Activated B cell treated with CpG ODN at 0.5 μM for 24 hours (primary cell): ENCODE measurements around the gene HSPB3. TPM values are rescaled to one million over a fixed set of nuclear protein-coding genes. Genes with fewer than 3 reads are reported as not detected.
A peak's percentile ranks its signal among the peaks of the same experiment; 100 is the strongest.

ENCODE experiments used
- ATAC-seq: fragments of 200-7000 bp; cut with Tn5 transposase; one replicate; pipeline ENCODE4 v1.10.0; 2021; ENCODE audit warnings: low read depth, mild to moderate bottlenecking, moderate library complexity
- CTCF ChIA-PET: fragments of 350-600 bp; sonication (Branson Sonifier 250); formaldehyde crosslinking; loops from one replicate; lab custom pipeline; 2021; ENCODE audit warnings: antibody characterized with exemption; lab: Charles Lee
- POLR2A ChIA-PET: fragments of 350-600 bp; sonication (Branson Sonifier 250); formaldehyde crosslinking; loops from one replicate; lab custom pipeline; 2021; ENCODE audit warnings: antibody characterized with exemption; lab: Charles Lee
- DNase-seq: peaks from one replicate; pipeline ENCODE4 v3.0.0; 2022
- H3K27ac Mint-ChIP-seq: one replicate; pipeline ENCODE4 v1.8.0; 2020; ENCODE audit warnings: mixed read lengths
- H3K27me3 Mint-ChIP-seq: one replicate; pipeline ENCODE4 v1.8.0; 2021; ENCODE audit warnings: mixed read lengths
- H3K36me3 Mint-ChIP-seq: one replicate; pipeline ENCODE4 v1.8.0; 2021; ENCODE audit warnings: low read depth, mixed read lengths
- H3K4me1 Mint-ChIP-seq: one replicate; pipeline ENCODE4 v1.8.0; 2021; ENCODE audit warnings: mixed read lengths
- H3K4me3 Mint-ChIP-seq: one replicate; pipeline ENCODE4 v1.8.0; 2020; ENCODE audit warnings: mild to moderate bottlenecking, mixed read lengths
- H3K9me3 Mint-ChIP-seq: one replicate; pipeline ENCODE4 v1.8.0; 2020; ENCODE audit warnings: mixed read lengths
- CTCF ChIP-seq: fragments of 200-600 bp; IDR thresholded peaks from one replicate; pipeline ENCODE4 v1.8.0; 2022; ENCODE audit warnings: antibody characterized with exemption, mild to moderate bottlenecking
- intact Hi-C: fragments of 100-400 bp; cut with micrococcal nuclease; formaldehyde crosslinking; loops from one replicate; pipeline ENCODE4 v1.15.1; 2024
- total RNA-seq: library from RNA; stranded (reverse); gene quantifications from 2 replicates; pipeline ENCODE4 v1.2.3, GENCODE V29; 2022

The HSPB3 gene
- total RNA-seq, 1 donor from 2014 or later = not detected

GRCh38 chr5:54438620-54439389, 16.7 kb upstream of the HSPB3 start:
- Mint-ChIP-seq H3K27me3 (peaks cover 2% of the 10 kb centered on the region), H3K9me3 (no peaks in the 10 kb centered on the region), H3K4me3 (no peak overlapping the region), H3K36me3 (no peaks in the 10 kb centered on the region), H3K27ac (peak overlapping the region; percentile 4), H3K4me1 (peaks cover 23% of the 10 kb centered on the region)
- TF ChIP-seq CTCF = no peak
- intact Hi-C loops = no loop called here
- ATAC-seq (peak; percentile 29), DNase-seq (no peak)
- ChIA-PET POLR2A (interaction anchor here (2.1 kb wide), 1 partner anchor 128 kb away, joined by 7 read pairs; the partner anchor contains the start of gene ARL15), CTCF (interaction anchor here (1.5 kb wide), 1 partner anchor 195 kb away, joined by 5 read pairs; no protein-coding TSS in a partner anchor)

- peak; percentile 84 for ATAC-seq
- H3K4me1 Mint-ChIP-seq = peaks cover 23% of the 10 kb centered on the region
- peak overlapping the region; percentile 89 for H3K27ac Mint-ChIP-seq
- no peaks in the 10 kb centered on the region for H3K36me3 Mint-ChIP-seq
- POLR2A ChIA-PET = interaction anchor here (1.5 to 2.1 kb wide), 2 partner anchors 50 to 130 kb away, joined by 4 to 7 read pairs; partner anchors contain the start of gene ARL15
- H3K9me3 Mint-ChIP-seq = no peaks in the 10 kb centered on the region
- CTCF ChIA-PET = interaction anchor here (0.9 to 4.1 kb wide), 5 partner anchors 21 to 427 kb away, joined by 3 to 21 read pairs (median 8); no protein-coding TSS in a partner anchor
- peak overlapping the region; percentile 47 for H3K4me3 Mint-ChIP-seq
- no peaks in the 10 kb centered on the region for H3K27me3 Mint-ChIP-seq
- intact Hi-C loops = loop anchor here (1.0 to 5.0 kb wide), 2 partner anchors 130 to 407 kb away; partner anchors contain the start of gene ARL15
- no peak for TF ChIP-seq CTCF
- DNase-seq = no peak
Observed at GRCh38 chr5:54440456-54440893, 15.0 kb upstream of the HSPB3 start.

GRCh38 chr5:54442271-54442670, 13.2 kb upstream of the HSPB3 start:
- H3K9me3 Mint-ChIP-seq = no peaks in the 10 kb centered on the region
- H3K36me3 Mint-ChIP-seq = no peaks in the 10 kb centered on the region
- ATAC-seq (no peak), DNase-seq (no peak)
- H3K27me3 Mint-ChIP-seq = no peaks in the 10 kb centered on the region
- TF ChIP-seq CTCF = no peak
- intact Hi-C loops = loop anchor here (2.0 to 5.0 kb wide), 2 partner anchors 75 to 405 kb away; partner anchors contain the start of gene SNX18
- no peak overlapping the region for H3K4me3 Mint-ChIP-seq
- H3K27ac Mint-ChIP-seq = no peak overlapping the region
- peaks cover 23% of the 10 kb centered on the region for H3K4me1 Mint-ChIP-seq
- POLR2A ChIA-PET = no interaction called here
- CTCF ChIA-PET = interaction anchor here (1.2 to 4.1 kb wide), 6 partner anchors 23 to 424 kb away, joined by 3 to 25 read pairs (median 8); no protein-coding TSS in a partner anchor

- H3K27ac Mint-ChIP-seq = no peak overlapping the region
- DNase-seq = no peak
- no peaks in the 10 kb centered on the region for H3K36me3 Mint-ChIP-seq
- H3K9me3 Mint-ChIP-seq = no peaks in the 10 kb centered on the region
- no peak for TF ChIP-seq CTCF
- peaks cover 23% of the 10 kb centered on the region for H3K4me1 Mint-ChIP-seq
- ChIA-PET POLR2A (no interaction called here), CTCF (interaction anchor here (0.6 to 4.1 kb wide), 10 partner anchors 14 to 423 kb away, joined by 3 to 25 read pairs (median 3); partner anchors contain the start of gene SNX18)
- intact Hi-C loops = loop anchor here (1.0 to 5.0 kb wide), 5 partner anchors 46 to 703 kb away; partner anchors contain the start of gene SNX18
- no peaks in the 10 kb centered on the region for H3K27me3 Mint-ChIP-seq
- H3K4me3 Mint-ChIP-seq = no peak overlapping the region
- ATAC-seq = no peak
Observed at GRCh38 chr5:54443270-54443669, 12.2 kb upstream of the HSPB3 start.
